Type B pancreatic cell (in vitro differentiated cells): ENCODE results near the gene STX12. TPM values are rescaled to one million over a fixed set of nuclear protein-coding genes. Genes with fewer than 3 reads are reported as not detected.

Experiments used
- DNase-seq: peaks from one replicate; pipeline ENCODE4 v3.0.0; 2021; ENCODE audit warnings: mixed read lengths; ENCODE audit not compliant: unreplicated experiment; ENCODE audit errors: extremely low spot score
- H3K27ac Mint-ChIP-seq: 2 replicates; pipeline ENCODE4 v1.8.0; 2021; ENCODE audit warnings: mild to moderate bottlenecking, mixed read lengths
- H3K27me3 Mint-ChIP-seq: 2 replicates; pipeline ENCODE4 v1.8.0; 2021; ENCODE audit warnings: mixed read lengths
- H3K36me3 Mint-ChIP-seq: 2 replicates; pipeline ENCODE4 v1.8.0; 2021; ENCODE audit warnings: mixed read lengths
- H3K4me1 Mint-ChIP-seq: one replicate; pipeline ENCODE4 v1.8.0; 2021; ENCODE audit warnings: mixed read lengths; ENCODE audit not compliant: unreplicated experiment
- H3K4me3 Mint-ChIP-seq: 2 replicates; pipeline ENCODE4 v1.8.0; 2021; ENCODE audit warnings: mild to moderate bottlenecking, mixed read lengths
- H3K9me3 Mint-ChIP-seq: 2 replicates; pipeline ENCODE4 v1.8.0; 2021; ENCODE audit warnings: mixed read lengths
- CTCF ChIP-seq: fragments of 200-600 bp; sonication (generic); conservative IDR thresholded peaks from 2 replicates; pipeline ENCODE4 v1.5.0; 2021; ENCODE audit warnings: antibody characterized with exemption, mild to moderate bottlenecking
- total RNA-seq: library from RNA; stranded (reverse); gene quantifications from 2 replicates; pipeline ENCODE4 v1.2.1, GENCODE V29; 2021; ENCODE audit warnings: low replicate concordance

STX12 gene
- total RNA-seq, 1 donor from 2014 or later, result 28.9 TPM

- DNase-seq, result no peak
- H3K27ac Mint-ChIP-seq, result no peak overlapping the region
- no peaks in the 10 kb centered on the region for H3K9me3 Mint-ChIP-seq
- no peak for TF ChIP-seq CTCF
- no peak overlapping the region for H3K4me3 Mint-ChIP-seq
- peaks cover 9% of the 10 kb centered on the region for H3K4me1 Mint-ChIP-seq
- no peaks in the 10 kb centered on the region for H3K27me3 Mint-ChIP-seq
- H3K36me3 Mint-ChIP-seq, result peaks cover 2% of the 10 kb centered on the region
Observed at GRCh38 chr1:27778056-27778455, 5.0 kb downstream of the STX12 start.

GRCh38 chr1:27779122-27779521 is 6.1 kb downstream of the STX12 start:
- Mint-ChIP-seq H3K27me3 (no peaks in the 10 kb centered on the region), H3K27ac (no peak overlapping the region), H3K4me3 (no peak overlapping the region)

GRCh38 chr1:27782950-27783349 is 9.9 kb downstream of the STX12 start:
- no peaks in the 10 kb centered on the region for H3K27me3 Mint-ChIP-seq
- TF ChIP-seq CTCF, result no peak
- peak overlapping the region; percentile 52 for H3K27ac Mint-ChIP-seq
- peaks cover 3% of the 10 kb centered on the region for H3K36me3 Mint-ChIP-seq
- no peak overlapping the region for H3K4me3 Mint-ChIP-seq
- no peak for DNase-seq
- H3K4me1 Mint-ChIP-seq, result peaks cover 16% of the 10 kb centered on the region
- H3K9me3 Mint-ChIP-seq, result no peaks in the 10 kb centered on the region

More at GRCh38 chr1:27779122-27779521, 6.1 kb downstream of the STX12 start:
- no peaks in the 10 kb centered on the region for H3K9me3 Mint-ChIP-seq
- no peak for DNase-seq
- TF ChIP-seq CTCF, result no peak
- H3K36me3 Mint-ChIP-seq, result peaks cover 3% of the 10 kb centered on the region
- H3K4me1 Mint-ChIP-seq, result peaks cover 4% of the 10 kb centered on the region

GRCh38 chr1:27784700-27785099 is 11.7 kb downstream of the STX12 start:
- DNase-seq, result no peak
- peak overlapping the region; percentile 98 for H3K27ac Mint-ChIP-seq
- no peaks in the 10 kb centered on the region for H3K9me3 Mint-ChIP-seq
- H3K4me1 Mint-ChIP-seq, result peaks cover 24% of the 10 kb centered on the region
- no peak for TF ChIP-seq CTCF
- peak overlapping the region; percentile 15 for H3K4me3 Mint-ChIP-seq
- no peaks in the 10 kb centered on the region for H3K27me3 Mint-ChIP-seq
- H3K36me3 Mint-ChIP-seq, result peaks cover 10% of the 10 kb centered on the region

GRCh38 chr1:27785781-27786455 is 12.9 kb downstream of the STX12 start:
- Mint-ChIP-seq H3K4me1 (peaks cover 24% of the 10 kb centered on the region), H3K27me3 (no peaks in the 10 kb centered on the region), H3K36me3 (peaks cover 17% of the 10 kb centered on the region), H3K27ac (peak overlapping the region; percentile 98), H3K9me3 (no peaks in the 10 kb centered on the region), H3K4me3 (peak overlapping the region; percentile 55)
- no peak for TF ChIP-seq CTCF
- no peak for DNase-seq
